ENCODE results near the gene BSN.
A peak's percentile ranks its signal among the peaks of the same experiment; 100 is the strongest.

Gene BSN

GRCh38 chr3:49647741-49648140 is 93.5 kb downstream of the BSN start:
- ChIA-PET POLR2A (no interaction called here), CTCF (no interaction called here)
- H3K36me3 ChIP-seq (ENCODE audit: control insufficient read depth in 2 of 2, insufficient read depth in 1 of 2, low read length in 2 of 2), result peaks cover 0 to 3% of the 10 kb centered on the region in 2 experiments; a peak in 1 of 3 replicates
- TF ChIP-seq ZNF629 (tag by site-specific recombination; IDR thresholded peaks at IDR 0.05) (no peak), ZNF398 (tag by site-specific recombination; IDR thresholded peaks at IDR 0.05) (peak; percentile 19; the same call in 1 of the 2 replicates), ZNF776 (tag by site-specific recombination; IDR thresholded peaks at IDR 0.05; ENCODE audit: borderline replicate concordance) (no peak), ZNF692 (tag by site-specific recombination; IDR thresholded peaks at IDR 0.05) (peak; percentile 41; the same call in 1 of the 2 replicates), ZNF223 (tag by site-specific recombination; IDR thresholded peaks at IDR 0.05) (peak; percentile 42; the same call in 1 of the 2 replicates), ZNF48 (tag by site-specific recombination; IDR thresholded peaks at IDR 0.05) (no peak), GLIS1 (tag by site-specific recombination; IDR thresholded peaks at IDR 0.05) (peak; percentile 58), ZNF623 (tag by site-specific recombination; IDR thresholded peaks at IDR 0.05) (peak; percentile 19; the same call in 1 of the 2 replicates)
- no peaks in the 10 kb centered on the region for H3K9me3 ChIP-seq (ENCODE audit: control insufficient read depth, insufficient read depth, low read depth, low read length)
- no peak overlapping the region for H3K4me3 ChIP-seq (ENCODE audit: low read depth, low read length)
- H3K27ac ChIP-seq (ENCODE audit: extremely low read depth, low read depth, low read length), result no peak overlapping the region
- no peaks in the 10 kb centered on the region for H3K4me1 ChIP-seq (ENCODE audit: control insufficient read depth, insufficient read depth, low read length)

GRCh38 chr3:49648354-49649019 is 94.2 kb downstream of the BSN start:
- TF ChIP-seq GLIS1 (tag by site-specific recombination; IDR thresholded peaks at IDR 0.05), result peak; percentile 36; the same call in 1 of the 2 replicates
- TF ChIP-seq ZNF544 (tag by site-specific recombination; IDR thresholded peaks at IDR 0.05), result no peak
- TF ChIP-seq ZNF174 (tag by site-specific recombination; IDR thresholded peaks at IDR 0.05), result no peak
- Histone ChIP-seq H3K36me3 (ENCODE audit: control insufficient read depth in 2 of 2, insufficient read depth in 1 of 2, low read length in 2 of 2) (no peaks in the 10 kb centered on the region), H3K4me3 (ENCODE audit: low read depth, low read length) (no peak overlapping the region), H3K9me3 (ENCODE audit: control insufficient read depth, insufficient read depth, low read depth, low read length) (no peaks in the 10 kb centered on the region), H3K27ac (ENCODE audit: extremely low read depth, low read depth, low read length) (no peak overlapping the region), H3K4me1 (ENCODE audit: control insufficient read depth, insufficient read depth, low read length) (no peaks in the 10 kb centered on the region)
- POLR2A ChIA-PET, result no interaction called here
- CTCF ChIA-PET, result no interaction called here

GRCh38 chr3:49649576-49649975 is 95.3 kb downstream of the BSN start:
- H3K4me1 ChIP-seq (ENCODE audit: control insufficient read depth, insufficient read depth, low read length), result no peaks in the 10 kb centered on the region
- H3K9me3 ChIP-seq (ENCODE audit: control insufficient read depth, insufficient read depth, low read depth, low read length), result no peaks in the 10 kb centered on the region
- H3K27ac ChIP-seq (ENCODE audit: extremely low read depth, low read depth, low read length), result no peak overlapping the region
- H3K4me3 ChIP-seq (ENCODE audit: low read depth, low read length), result no peak overlapping the region
- ChIA-PET CTCF (no interaction called here), POLR2A (no interaction called here)
- TF ChIP-seq ZNF548 (tag by site-specific recombination; IDR thresholded peaks at IDR 0.05) (no peak), RBAK (tag by site-specific recombination; IDR thresholded peaks at IDR 0.05) (no peak), PRDM2 (tag by site-specific recombination; IDR thresholded peaks at IDR 0.05; ENCODE audit: borderline replicate concordance) (no peak), PRDM4 (tag by site-specific recombination; IDR thresholded peaks at IDR 0.05) (no peak), ZNF311 (tag by site-specific recombination; IDR thresholded peaks at IDR 0.05; ENCODE audit: borderline replicate concordance) (no peak), ZEB2 (tag by site-specific recombination; IDR thresholded peaks at IDR 0.05) (no peak), GLI2 (tag by site-specific recombination; IDR thresholded peaks at IDR 0.05; ENCODE audit: borderline replicate concordance, low read depth) (no peak), ZNF660 (tag by site-specific recombination; IDR thresholded peaks at IDR 0.05) (no peak)
- H3K36me3 ChIP-seq (ENCODE audit: control insufficient read depth in 2 of 2, insufficient read depth in 1 of 2, low read length in 2 of 2), result no peaks in the 10 kb centered on the region
